Amygdala (tissue), 56 donors: ENCODE data around the gene SHISA9.

ENCODE experiments used
- DNase-seq, 56 donors: peaks; one replicate each; lab custom pipeline; 2025; lab: John Stamatoyannopoulos, UW

Gene SHISA9

GRCh38 chr16:13012601-13013000, 111.2 kb downstream of the SHISA9 start:
- peak in 11 of 56 donors; percentile 1 to 26 (median 9) for DNase-seq

GRCh38 chr16:13013043-13013442, 111.6 kb downstream of the SHISA9 start:
- DNase-seq: peak in 2 of 56 donors; percentile 18 to 26

- DNase-seq: no peak
Observed at GRCh38 chr16:13014476-13014875, 113.1 kb downstream of the SHISA9 start.

GRCh38 chr16:13018026-13018425, 116.6 kb downstream of the SHISA9 start:
- DNase-seq: no peak

GRCh38 chr16:13021996-13022395, 120.6 kb downstream of the SHISA9 start:
- DNase-seq: no peak

- DNase-seq: no peak
Observed at GRCh38 chr16:13029786-13030185, 128.4 kb downstream of the SHISA9 start.

GRCh38 chr16:13030769-13031168, 129.4 kb downstream of the SHISA9 start:
- DNase-seq: no peak

GRCh38 chr16:13032911-13033310, 131.5 kb downstream of the SHISA9 start:
- no peak for DNase-seq

- peak in 3 of 56 donors; percentile 2 to 13 (median 2) for DNase-seq
Observed at GRCh38 chr16:13036600-13036999, 135.2 kb downstream of the SHISA9 start.

GRCh38 chr16:13038591-13038990, 137.2 kb downstream of the SHISA9 start:
- no peak for DNase-seq

GRCh38 chr16:13039526-13039925, 138.1 kb downstream of the SHISA9 start:
- DNase-seq: no peak

GRCh38 chr16:13041180-13041579, 139.8 kb downstream of the SHISA9 start:
- no peak for DNase-seq

- no peak for DNase-seq
Observed at GRCh38 chr16:13041646-13042290, 140.4 kb downstream of the SHISA9 start.

GRCh38 chr16:13042291-13042685, 140.9 kb downstream of the SHISA9 start:
- DNase-seq: peak in 1 of 56 donors; percentile 1

GRCh38 chr16:13046061-13046821, 144.8 kb downstream of the SHISA9 start:
- DNase-seq: no peak

- no peak for DNase-seq
Observed at GRCh38 chr16:13047276-13047675, 145.9 kb downstream of the SHISA9 start.

GRCh38 chr16:13049688-13050087, 148.3 kb downstream of the SHISA9 start:
- no peak for DNase-seq

GRCh38 chr16:13052431-13052830, 151.0 kb downstream of the SHISA9 start:
- DNase-seq: no peak

- no peak for DNase-seq
Observed at GRCh38 chr16:13055480-13055879, 154.1 kb downstream of the SHISA9 start.

- DNase-seq: no peak
Observed at GRCh38 chr16:13056607-13057006, 155.2 kb downstream of the SHISA9 start.

GRCh38 chr16:13060932-13061331, 159.5 kb downstream of the SHISA9 start:
- DNase-seq: peak in 2 of 56 donors; percentile 1 to 10

GRCh38 chr16:13061691-13062090, 160.3 kb downstream of the SHISA9 start:
- no peak for DNase-seq
